Trophoblast cell (in vitro differentiated cells and primary cell): Measurements from ENCODE around the gene STARD5.

Source experiments
- DNase-seq, 2 donors: peaks; one replicate each; pipeline ENCODE4 v3.0.0-alpha.2; 2016
- H2AFZ ChIP-seq: 2 replicates; pipeline ENCODE4 v1.6.1; 2013; ENCODE audit warnings: low read length, moderate library complexity, mild to moderate bottlenecking; ENCODE audit not compliant: insufficient read depth, poor library complexity
- H2AK5ac ChIP-seq: 2 replicates; pipeline ENCODE4 v1.6.1; 2013; ENCODE audit warnings: mild to moderate bottlenecking, low read length
- H2BK120ac ChIP-seq: 2 replicates; pipeline ENCODE4 v1.6.1; 2013; ENCODE audit warnings: low read length, mild to moderate bottlenecking, moderate library complexity; ENCODE audit not compliant: insufficient read depth, poor library complexity
- H2BK12ac ChIP-seq: 2 replicates; pipeline ENCODE4 v1.6.1; 2013; ENCODE audit warnings: mild to moderate bottlenecking, low read length, moderate library complexity
- H2BK5ac ChIP-seq: 2 replicates; pipeline ENCODE4 v1.6.1; 2013; ENCODE audit warnings: low read length, low read depth, moderate library complexity, mild to moderate bottlenecking; ENCODE audit not compliant: poor library complexity
- H3K14ac ChIP-seq: 2 replicates; pipeline ENCODE4 v1.6.1; 2013; ENCODE audit warnings: mild to moderate bottlenecking, low read length
- H3K18ac ChIP-seq: 2 replicates; pipeline ENCODE4 v1.6.1; 2013; ENCODE audit warnings: mild to moderate bottlenecking, low read length
- H3K23ac ChIP-seq: 2 replicates; pipeline ENCODE4 v1.6.1; 2013; ENCODE audit warnings: low read length
- H3K27ac ChIP-seq: 2 replicates; pipeline ENCODE4 v1.5.1; 2013; ENCODE audit warnings: low read depth, mild to moderate bottlenecking, inconsistent platforms, low read length, moderate library complexity
- H3K27me3 ChIP-seq: 2 replicates; pipeline ENCODE4 v1.6.1; 2013; ENCODE audit warnings: inconsistent platforms, mild to moderate bottlenecking, low read length, moderate library complexity; ENCODE audit not compliant: insufficient read depth
- H3K36me3 ChIP-seq, 2 experiments: 1 replicate in 1 of 2; 2 replicates in 1 of 2; pipeline ENCODE4 v1.6.1; 2013; ENCODE audit warnings: low read length in 2 of 2, mild to moderate bottlenecking in 2 of 2, moderate library complexity in 1 of 2; ENCODE audit not compliant: insufficient read depth in 2 of 2, control insufficient read depth in 1 of 2
- H3K4ac ChIP-seq: 2 replicates; pipeline ENCODE4 v1.6.1; 2013; ENCODE audit warnings: low read depth, mild to moderate bottlenecking, low read length, moderate library complexity
- H3K4me1 ChIP-seq, 2 experiments: 1 replicate in 1 of 2; 2 replicates in 1 of 2; pipeline ENCODE4 v1.6.1; 2013; ENCODE audit warnings: low read length in 2 of 2, mild to moderate bottlenecking in 2 of 2, moderate library complexity in 1 of 2; ENCODE audit not compliant: insufficient read depth in 2 of 2, control insufficient read depth in 1 of 2
- H3K4me2 ChIP-seq: 2 replicates; pipeline ENCODE4 v1.6.1; 2013; ENCODE audit warnings: inconsistent platforms, mild to moderate bottlenecking, low read length, moderate library complexity
- H3K4me3 ChIP-seq: 2 replicates; pipeline ENCODE4 v1.5.1; 2013; ENCODE audit warnings: mild to moderate bottlenecking, low read depth, low read length, inconsistent platforms
- H3K79me1 ChIP-seq: one replicate; pipeline ENCODE4 v1.6.1; 2013; ENCODE audit warnings: low read length
- H3K79me2 ChIP-seq: 2 replicates; pipeline ENCODE4 v1.6.1; 2013; ENCODE audit warnings: low read length, mild to moderate bottlenecking; ENCODE audit not compliant: control insufficient read depth, insufficient read depth, poor library complexity
- H3K9ac ChIP-seq: 2 replicates; pipeline ENCODE4 v1.6.1; 2013; ENCODE audit warnings: mild to moderate bottlenecking, low read length
- H3K9me3 ChIP-seq: 2 replicates; pipeline ENCODE4 v1.6.1; 2013; ENCODE audit warnings: low read depth, mild to moderate bottlenecking, control low read depth, inconsistent platforms, low read length; ENCODE audit not compliant: insufficient read depth
- H4K12ac ChIP-seq: 2 replicates; pipeline ENCODE4 v1.6.1; 2013; ENCODE audit warnings: low read depth, mild to moderate bottlenecking, low read length, moderate library complexity
- H4K8ac ChIP-seq: 2 replicates; pipeline ENCODE4 v1.6.1; 2013; ENCODE audit warnings: low read depth, mild to moderate bottlenecking, low read length, moderate library complexity
- H4K91ac ChIP-seq: one replicate; pipeline ENCODE4 v1.6.1; 2013; ENCODE audit warnings: low read depth, mild to moderate bottlenecking, low read length, moderate library complexity
- WGBS: extraction: QIAGEN DNeasy Blood & Tissue Kit; methylation state at CpG from one replicate; pipeline ENCODE4 v1.1.7; 2013; ENCODE audit warnings: missing lambda C conversion rate; ENCODE audit not compliant: insufficient read length, insufficient coverage; ENCODE audit errors: extremely low coverage; 5-methylcytosine and 5-hydroxymethylcytosine counted together

The STARD5 gene

GRCh38 chr15:81263477-81263876 lies 60.5 kb downstream of the STARD5 start:
- whole genome bisulfite sequencing: no CpG with 5 or more reads among the region's 4 CpGs

GRCh38 chr15:81261172-81261811 lies 62.6 kb downstream of the STARD5 start:
- Histone ChIP-seq H2AK5ac (no peak overlapping the region), H2BK5ac (no peak overlapping the region), H3K27me3 (no peaks in the 10 kb centered on the region), H3K79me2 (no peaks in the 10 kb centered on the region), H2BK12ac (no peak overlapping the region), H3K9me3 (no peaks in the 10 kb centered on the region), H3K4me2 (no peak overlapping the region), H2AFZ (no peak overlapping the region), H4K8ac (no peak overlapping the region), H3K4me1 (peaks cover 0 to 2% of the 10 kb centered on the region in 2 experiments), H3K14ac (no peak overlapping the region), H3K23ac (no peak overlapping the region), H4K91ac (no peak overlapping the region), H3K27ac (no peak overlapping the region), H3K36me3 (no peaks in the 10 kb centered on the region), H3K79me1 (no peaks in the 10 kb centered on the region), H3K4me3 (no peak overlapping the region), H3K4ac (no peak overlapping the region), H3K9ac (no peak overlapping the region), H4K12ac (no peak overlapping the region), H3K18ac (no peak overlapping the region), H2BK120ac (no peak overlapping the region)
- no peak for DNase-seq
- WGBS: no CpG with 5 or more reads among the region's 6 CpGs

More at GRCh38 chr15:81263477-81263876, 60.5 kb downstream of the STARD5 start:
- Histone ChIP-seq H3K18ac (no peak overlapping the region), H3K23ac (no peak overlapping the region), H2AK5ac (no peak overlapping the region), H3K4ac (no peak overlapping the region), H4K8ac (no peak overlapping the region), H3K79me1 (no peaks in the 10 kb centered on the region), H2BK5ac (no peak overlapping the region), H3K36me3 (no peaks in the 10 kb centered on the region), H3K4me1 (peaks cover 0 to 2% of the 10 kb centered on the region in 2 experiments), H4K12ac (no peak overlapping the region), H3K9ac (no peak overlapping the region), H3K14ac (no peak overlapping the region), H3K27me3 (no peaks in the 10 kb centered on the region), H3K4me2 (no peak overlapping the region), H3K27ac (no peak overlapping the region), H3K4me3 (no peak overlapping the region), H2BK120ac (no peak overlapping the region), H2AFZ (no peak overlapping the region), H3K9me3 (no peaks in the 10 kb centered on the region), H3K79me2 (no peaks in the 10 kb centered on the region), H4K91ac (no peak overlapping the region), H2BK12ac (no peak overlapping the region)
- no peak for DNase-seq

GRCh38 chr15:81259760-81260298 lies 64.1 kb downstream of the STARD5 start:
- Histone ChIP-seq H3K14ac (no peak overlapping the region), H2AK5ac (no peak overlapping the region), H3K4ac (no peak overlapping the region), H3K79me2 (no peaks in the 10 kb centered on the region), H3K23ac (no peak overlapping the region), H3K4me2 (no peak overlapping the region), H4K8ac (no peak overlapping the region), H3K27me3 (no peaks in the 10 kb centered on the region), H3K9ac (no peak overlapping the region), H3K36me3 (no peaks in the 10 kb centered on the region), H3K27ac (no peak overlapping the region), H3K9me3 (no peaks in the 10 kb centered on the region), H4K91ac (no peak overlapping the region), H2AFZ (no peak overlapping the region), H3K4me1 (no peaks in the 10 kb centered on the region), H4K12ac (no peak overlapping the region), H3K4me3 (no peak overlapping the region), H2BK120ac (no peak overlapping the region), H2BK12ac (no peak overlapping the region), H3K79me1 (no peaks in the 10 kb centered on the region), H3K18ac (no peak overlapping the region), H2BK5ac (no peak overlapping the region)
- WGBS: no CpG with 5 or more reads among the region's 4 CpGs
- DNase-seq: no peak
